ENCODE measurements around the gene RALGAPA2. TPM values are rescaled to one million over a fixed set of nuclear protein-coding genes. Genes with fewer than 3 reads are reported as not detected.

Gene RALGAPA2
- total RNA-seq, 1 experiment from 2014 or later, result 10.8 TPM

- H3K9me2 ChIP-seq (ENCODE audit: insufficient read depth), result no peaks in the 10 kb centered on the region
- no peaks in the 10 kb centered on the region for H3K79me2 ChIP-seq (ENCODE audit: insufficient read depth, low read length)
- H2AFZ ChIP-seq (ENCODE audit: low read depth, low read length, poor library complexity, severe bottlenecking), result no peak overlapping the region
- intact Hi-C loops (cut with micrococcal nuclease), result no loop called here
- no TSS peak for BruUV-seq (replicated peaks)
- CTCF ChIA-PET, result no interaction called here
- no peak overlapping the region for H3K4me3 ChIP-seq (replicated peaks in 1 of 2; ENCODE audit: low read depth in 1 of 2, low read length in 2 of 2)
- H3K9me3 ChIP-seq (ENCODE audit: control insufficient read depth in 1 of 2, insufficient read depth in 1 of 2, low read depth in 1 of 2, low read length in 2 of 2), result no peaks in the 10 kb centered on the region
- no peak overlapping the region for H3K9ac ChIP-seq (ENCODE audit: low read length)
- no peak for TF ChIP-seq REST (IDR thresholded peaks at IDR 0.05; ENCODE audit: low read depth)
- TF ChIP-seq EZH2phosphoT487 (IDR thresholded peaks at IDR 0.05; ENCODE audit: borderline replicate concordance), result no peak
- TF ChIP-seq EGR1 (IDR thresholded peaks at IDR 0.05; ENCODE audit: low read depth), result no peak
- no peak for TF ChIP-seq JUND (IDR thresholded peaks at IDR 0.05)
- no peak for TF ChIP-seq ELF1 (IDR thresholded peaks at IDR 0.05; ENCODE audit: borderline replicate concordance, low read depth)
- no peak for TF ChIP-seq CEBPB (IDR thresholded peaks at IDR 0.05; ENCODE audit: low read depth)
- TF ChIP-seq ZFX (IDR thresholded peaks at IDR 0.05), result no peak
- TF ChIP-seq RAD21 (IDR thresholded peaks at IDR 0.05; ENCODE audit: low read depth), result no peak
- TF ChIP-seq ZNF274 (IDR thresholded peaks at IDR 0.05; ENCODE audit: low read depth, low read length), result no peak
- peaks cover 16% of the 10 kb centered on the region; the same call in 1 of the 2 replicates for H3K27me3 ChIP-seq (ENCODE audit: insufficient read depth, low read length)
- H3K27ac ChIP-seq (ENCODE audit: low read depth, low read length), result no peak overlapping the region
- POLR2A ChIA-PET, result no interaction called here
- no peak for DNase-seq (ENCODE audit: low read depth, low spot score)
- no peaks in the 10 kb centered on the region for H3K36me3 ChIP-seq (ENCODE audit: control insufficient read depth in 1 of 2, insufficient read depth in 2 of 2, low read length in 2 of 2)
- H3K4me2 ChIP-seq (ENCODE audit: low read length), result no peak overlapping the region
- RAD21 ChIA-PET (ENCODE audit: low non-redundant PET in 1 of 2, low total read pairs in 2 of 2, uncharacterized antibody in 2 of 2, unreplicated experiment in 2 of 2), result no interaction called here
- ATAC-seq, result no peak
- 0 out of 4 replicates have a peak, but pooled peaks cover 0 to 2% of the 10 kb centered on the region in 2 experiments for H3K4me1 ChIP-seq (ENCODE audit: control insufficient read depth in 1 of 2, insufficient read depth in 2 of 2, low read length in 2 of 2)
- H4K20me1 ChIP-seq (ENCODE audit: insufficient read depth), result no peaks in the 10 kb centered on the region
These were observed 28.1 kb upstream of the RALGAPA2 start for GRCh38 chr20:20740541-20740940.

All from HCT116 (cell line).